NCI-H2107 treated with DMSO at 0.1 percent for 48 hours (cell line): ENCODE results near the gene SSH2.
"Not testable (repeated sequence)": the region's sequence is repeated elsewhere in the genome, so short reads cannot be mapped to it uniquely, and the experiment has no call there.

Experiments used
- DNase-seq: peaks from one replicate; lab custom pipeline; 2025; ENCODE audit not compliant: unreplicated experiment; lab: John Stamatoyannopoulos, UW

The SSH2 gene

DNA sequence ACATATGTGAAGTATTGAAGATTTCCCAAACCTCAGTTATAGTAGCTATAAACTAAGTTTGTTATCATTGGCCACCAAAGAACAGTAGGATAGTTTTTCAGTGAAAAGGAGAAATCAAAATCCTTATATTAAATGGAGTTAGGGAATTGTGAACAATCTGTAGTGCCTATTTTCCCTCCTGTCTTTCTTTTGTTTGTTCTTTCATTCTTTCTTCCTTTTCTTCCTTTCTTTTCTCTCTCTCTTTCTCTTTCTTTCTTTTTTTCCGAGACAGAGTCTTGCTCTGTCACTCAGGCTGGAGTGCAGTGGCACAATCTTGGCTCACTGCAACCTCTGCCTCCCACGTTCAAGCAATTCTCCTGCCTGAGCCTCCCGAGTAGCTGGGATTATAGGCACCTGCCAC is 48.8 kb downstream of the SSH2 start:
- no peak for DNase-seq

DNA sequence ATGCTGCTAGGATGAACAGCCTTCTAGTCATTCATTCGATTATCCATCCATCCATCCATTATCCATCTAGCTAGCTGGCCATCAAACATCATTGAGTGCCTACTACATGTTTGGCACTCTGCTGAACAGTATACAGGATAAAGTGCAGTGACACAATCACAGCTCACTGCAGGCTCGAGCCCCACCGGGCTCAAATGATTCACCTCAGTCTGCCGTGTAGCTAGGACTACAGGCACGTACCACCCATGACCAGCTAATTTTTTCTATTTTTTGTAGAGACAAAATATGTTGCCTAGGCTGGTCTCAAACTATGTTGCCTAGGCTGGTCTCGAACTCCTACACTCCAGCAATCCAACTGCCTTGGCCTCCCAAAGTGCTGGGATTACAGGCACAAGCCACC is 50.0 kb downstream of the SSH2 start:
- no peak for DNase-seq

GRCh38 chr17:29874931-29875596 is 55.0 kb downstream of the SSH2 start:
- no peak for DNase-seq

GRCh38 chr17:29874358-29874757 is 55.7 kb downstream of the SSH2 start:
- not testable (repeated sequence) for DNase-seq

- DNase-seq, result no peak
Measured at GRCh38 chr17:29873476-29873875, 56.6 kb downstream of the SSH2 start.

GRCh38 chr17:29870836-29871465 is 59.1 kb downstream of the SSH2 start:
- DNase-seq, result no peak

GRCh38 chr17:29867643-29868181 is 62.3 kb downstream of the SSH2 start:
- DNase-seq, result no peak

DNA sequence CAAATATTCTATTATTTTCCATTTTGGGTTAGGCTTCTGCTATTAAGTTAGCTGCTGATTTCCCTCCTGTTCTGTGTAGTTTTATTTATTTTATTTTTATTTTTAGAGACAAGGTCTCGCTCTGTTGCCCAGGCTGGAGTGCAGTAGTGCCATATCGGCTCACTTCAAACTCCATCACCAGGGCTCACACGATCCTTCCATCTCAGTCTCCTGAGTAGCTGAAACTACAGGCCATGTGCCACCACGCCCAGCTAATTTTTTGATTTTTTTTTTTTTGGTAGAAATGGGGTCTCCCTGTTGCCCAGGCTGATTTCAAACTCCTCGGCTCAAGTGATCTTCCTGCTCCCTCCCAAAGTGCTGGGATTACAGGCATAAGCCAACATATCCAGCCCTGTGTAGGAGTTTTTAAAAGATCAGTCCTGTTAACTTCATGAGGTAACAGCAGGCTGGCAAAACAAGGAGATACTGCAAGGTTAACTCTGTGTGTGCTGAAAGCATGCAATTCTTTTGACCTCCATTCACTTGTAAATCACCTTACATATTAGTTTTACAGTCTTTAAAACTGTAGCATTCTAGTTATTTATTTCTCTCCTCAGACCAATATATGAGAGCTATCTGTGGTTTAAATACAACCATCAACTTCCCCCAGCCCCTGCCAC is 63.2 kb downstream of the SSH2 start:
- DNase-seq, result no peak

DNA sequence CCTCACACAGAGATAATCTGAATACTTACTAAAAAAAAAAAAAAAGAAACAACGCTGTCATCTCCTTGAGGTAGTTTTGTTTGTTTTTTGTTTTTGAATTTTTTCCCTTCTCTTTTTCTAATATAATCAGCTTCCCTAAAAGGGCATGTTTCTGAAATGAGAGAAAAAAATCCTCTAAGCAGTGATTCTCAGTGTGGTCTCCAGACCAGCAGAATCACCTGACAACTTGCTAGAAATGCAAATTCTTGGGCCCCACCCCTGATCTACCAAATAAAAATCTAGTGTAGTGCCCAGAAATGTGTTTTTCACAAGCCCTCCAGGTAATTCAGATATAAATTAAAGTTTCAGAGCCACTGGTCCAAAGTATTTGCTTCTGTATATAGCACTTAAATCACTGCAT is 65.4 kb downstream of the SSH2 start:
- DNase-seq, result no peak

GRCh38 chr17:29864123-29864522 is 65.9 kb downstream of the SSH2 start:
- not testable (repeated sequence) for DNase-seq

GRCh38 chr17:29862951-29863350 is 67.1 kb downstream of the SSH2 start:
- DNase-seq, result no peak

- DNase-seq, result no peak
Measured at GRCh38 chr17:29862127-29862526, 67.9 kb downstream of the SSH2 start.

GRCh38 chr17:29859445-29859844 is 70.6 kb downstream of the SSH2 start:
- DNase-seq, result not testable (repeated sequence)

GRCh38 chr17:29857823-29858222 is 72.2 kb downstream of the SSH2 start:
- DNase-seq, result no peak

- not testable (repeated sequence) for DNase-seq
Measured at GRCh38 chr17:29857105-29857504, 72.9 kb downstream of the SSH2 start.

- no peak for DNase-seq
Measured at GRCh38 chr17:29855686-29856085, 74.3 kb downstream of the SSH2 start.

- no peak for DNase-seq
Measured at GRCh38 chr17:29848737-29849136, 81.3 kb downstream of the SSH2 start.

DNA sequence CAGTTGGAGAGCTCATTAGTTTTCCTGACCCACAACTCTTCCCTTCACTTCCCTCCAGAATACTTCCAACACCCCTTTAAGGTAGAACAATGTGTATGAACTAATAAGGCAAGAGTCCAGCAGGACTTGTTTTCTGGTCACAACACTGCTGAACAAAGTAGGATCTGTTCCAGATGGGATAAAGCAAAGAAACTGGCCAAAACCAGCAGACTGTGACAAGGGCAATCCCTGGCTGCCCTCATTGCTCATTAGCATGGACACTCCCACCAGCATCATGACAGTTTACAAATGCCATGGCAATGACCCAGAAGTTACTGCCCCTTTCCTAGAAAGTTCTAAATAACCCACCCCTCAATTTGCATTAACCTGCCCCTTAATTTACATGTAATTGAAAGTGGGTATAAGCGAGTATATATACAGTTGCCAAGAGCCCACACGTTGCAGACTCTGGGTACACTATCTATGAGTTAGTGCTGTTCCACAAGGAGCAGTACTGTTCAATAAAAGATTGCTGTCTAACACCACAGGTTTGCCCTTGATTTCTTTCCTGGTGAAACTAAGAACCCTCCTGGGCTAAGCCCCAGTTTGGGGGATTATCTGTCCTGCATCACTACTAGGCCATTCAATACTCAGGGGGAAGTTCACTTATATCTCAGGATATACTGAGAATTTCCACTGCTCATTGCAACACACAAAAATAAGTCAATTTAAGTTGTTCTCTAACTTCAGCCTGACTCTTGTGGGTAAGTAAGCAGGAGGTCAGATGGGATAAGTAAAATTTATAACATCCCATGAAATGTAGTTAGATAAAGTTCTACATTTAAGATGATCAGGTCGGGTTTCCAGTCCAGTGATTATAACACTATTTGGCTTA is 82.3 kb downstream of the SSH2 start:
- no peak for DNase-seq

DNA sequence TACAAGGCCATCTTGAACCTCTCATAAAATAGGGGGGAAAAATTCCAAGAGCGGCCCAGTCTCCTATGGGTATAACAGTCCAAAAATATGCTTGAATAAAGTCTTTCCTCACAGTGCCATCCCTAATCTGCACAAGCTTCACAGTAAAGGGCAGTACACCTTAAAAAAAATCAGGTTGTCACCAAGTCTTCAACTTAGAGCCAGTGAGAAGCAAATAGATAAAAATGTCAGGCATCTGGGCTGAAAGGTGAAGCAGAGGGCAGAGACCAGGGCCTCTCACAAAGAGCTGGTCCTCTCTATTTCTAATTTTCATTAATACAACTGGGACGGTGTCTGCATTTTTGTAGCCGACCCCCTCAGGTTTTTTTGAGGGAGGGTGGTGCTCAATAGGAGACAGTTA is 82.9 kb downstream of the SSH2 start:
- no peak for DNase-seq

- DNase-seq, result no peak
Measured at GRCh38 chr17:29846298-29846697, 83.7 kb downstream of the SSH2 start.
